HepG2 (cell line): ENCODE data around the gene TXNDC11. TPM values are rescaled to one million over a fixed set of nuclear protein-coding genes. Genes with fewer than 3 reads are reported as not detected.
A peak's percentile ranks its signal among the peaks of the same experiment; 100 is the strongest.

Source experiments
- ARNT2 ChIP-seq: sonication (generic); formaldehyde crosslinking; IDR thresholded peaks from 2 replicates; pipeline ENCODE4 v1.8.0; 2022; ENCODE audit warnings: mild to moderate bottlenecking, low read depth, missing genetic modification reagents, moderate library complexity
- BRD4 ChIP-seq: sonication (generic); formaldehyde crosslinking; IDR thresholded peaks from 2 replicates; pipeline ENCODE4 v1.4.0; 2020; ENCODE audit warnings: missing genetic modification reagents
- HDAC1 ChIP-seq: sonication (generic); formaldehyde crosslinking; IDR thresholded peaks from 2 replicates; pipeline ENCODE4 v1.5.1; 2020; ENCODE audit warnings: mild to moderate bottlenecking, missing genetic modification reagents
- KLF16 ChIP-seq, 2 experiments: sonication (generic) in 1 of 2; formaldehyde crosslinking in 1 of 2; IDR thresholded peaks; 2 replicates each; pipeline versions ENCODE4 v1.6.1 to v1.8.0; 2016 to 2023; ENCODE audit warnings: missing genetic modification reagents in 2 of 2, missing compliant biosample characterization in 1 of 2
- PAWR ChIP-seq: sonication (generic); formaldehyde crosslinking; IDR thresholded peaks from 2 replicates; pipeline ENCODE4 v1.4.0; 2020; ENCODE audit warnings: missing genetic modification reagents, mild to moderate bottlenecking, borderline replicate concordance
- RAD51 ChIP-seq: fragments of 450-650 bp; IDR thresholded peaks from 2 replicates; pipeline ENCODE4 v1.6.1; 2016; ENCODE audit warnings: borderline replicate concordance
- RARG ChIP-seq: sonication (generic); formaldehyde crosslinking; IDR thresholded peaks from 2 replicates; pipeline ENCODE4 v1.4.0; 2020; ENCODE audit warnings: low read depth, mild to moderate bottlenecking, missing genetic modification reagents
- ZFP36L1 ChIP-seq: sonication (generic); formaldehyde crosslinking; IDR thresholded peaks from 2 replicates; pipeline ENCODE4 v1.8.0; 2022; ENCODE audit warnings: mild to moderate bottlenecking, missing genetic modification reagents, moderate library complexity
- ZFY ChIP-seq: sonication (generic); formaldehyde crosslinking; IDR thresholded peaks from 2 replicates; pipeline ENCODE4 v1.4.0; 2020; ENCODE audit warnings: missing genetic modification reagents
- ZNF225 ChIP-seq: sonication (generic); formaldehyde crosslinking; IDR thresholded peaks from 2 replicates; pipeline ENCODE4 v1.4.0; 2020; ENCODE audit warnings: mild to moderate bottlenecking, missing genetic modification reagents
- ZNF232 ChIP-seq: sonication (generic); formaldehyde crosslinking; IDR thresholded peaks from 2 replicates; pipeline ENCODE4 v1.4.0; 2020; ENCODE audit warnings: missing genetic modification reagents, borderline replicate concordance
- ZNF570 ChIP-seq: sonication (generic); formaldehyde crosslinking; IDR thresholded peaks from 2 replicates; pipeline ENCODE4 v1.4.0; 2020; ENCODE audit warnings: mild to moderate bottlenecking, missing genetic modification reagents, borderline replicate concordance
- ZNF713 ChIP-seq: sonication (generic); formaldehyde crosslinking; IDR thresholded peaks from 2 replicates; pipeline ENCODE4 v1.4.0; 2020; ENCODE audit warnings: mild to moderate bottlenecking, missing genetic modification reagents
- ZSCAN12 ChIP-seq: sonication (generic); formaldehyde crosslinking; IDR thresholded peaks from 2 replicates; pipeline ENCODE4 v1.9.0; 2021; ENCODE audit warnings: mild to moderate bottlenecking, missing genetic modification reagents
- ZSCAN21 ChIP-seq: sonication (generic); formaldehyde crosslinking; IDR thresholded peaks from 2 replicates; pipeline ENCODE4 v1.8.0; 2022; ENCODE audit warnings: mild to moderate bottlenecking, missing genetic modification reagents, moderate library complexity, borderline replicate concordance
- polyA plus RNA-seq, 8 experiments: library from polyadenylated mRNA; depleted of rRNA in 3 of 8; stranded (reverse) in 7 of 8; unstranded in 1 of 8; fragments of >200 nt; fragmentation: Illumina TruSeq in 4 of 8; extraction: Trizol in 4 of 8; gene quantifications; 2 replicates each; pipeline versions ENCODE4 v1.2.1 to v1.2.3, GENCODE V29; 2011 to 2016; ENCODE audit warnings: low read depth in 4 of 8, missing spikeins in 1 of 8, mixed read lengths in 1 of 8; ENCODE audit not compliant: insufficient read depth in 1 of 8
- total RNA-seq, 5 experiments: library from RNA; depleted of rRNA; stranded (reverse); fragments of >200 nt; fragmentation: Illumina TruSeq; extraction: Trizol; gene quantifications; 2 replicates each; pipeline ENCODE4 v1.2.3, GENCODE V29; 2016; ENCODE audit warnings: low read depth in 1 of 5
- TF ChIP-seq, protein P1 (sequence below): sonication (generic); formaldehyde crosslinking; IDR thresholded peaks from 2 replicates; pipeline ENCODE4 v1.5.0; 2020; ENCODE audit warnings: missing genetic modification reagents
- TF ChIP-seq, protein P2 (sequence below): IDR thresholded peaks from 2 replicates; pipeline ENCODE4 v1.6.1; 2016; ENCODE audit warnings: low read depth, missing genetic modification reagents, missing compliant biosample characterization
- TF ChIP-seq, protein P3 (sequence below): IDR thresholded peaks from 2 replicates; pipeline ENCODE4 v1.6.1; 2016; ENCODE audit warnings: low read depth, borderline replicate concordance

The TXNDC11 gene
- total and polyA plus RNA-seq, 2 of the 13 experiments (the other 11 are each of a cell fraction or from before 2014, with no cell fraction given), result 74.9 to 123 TPM

DNA sequence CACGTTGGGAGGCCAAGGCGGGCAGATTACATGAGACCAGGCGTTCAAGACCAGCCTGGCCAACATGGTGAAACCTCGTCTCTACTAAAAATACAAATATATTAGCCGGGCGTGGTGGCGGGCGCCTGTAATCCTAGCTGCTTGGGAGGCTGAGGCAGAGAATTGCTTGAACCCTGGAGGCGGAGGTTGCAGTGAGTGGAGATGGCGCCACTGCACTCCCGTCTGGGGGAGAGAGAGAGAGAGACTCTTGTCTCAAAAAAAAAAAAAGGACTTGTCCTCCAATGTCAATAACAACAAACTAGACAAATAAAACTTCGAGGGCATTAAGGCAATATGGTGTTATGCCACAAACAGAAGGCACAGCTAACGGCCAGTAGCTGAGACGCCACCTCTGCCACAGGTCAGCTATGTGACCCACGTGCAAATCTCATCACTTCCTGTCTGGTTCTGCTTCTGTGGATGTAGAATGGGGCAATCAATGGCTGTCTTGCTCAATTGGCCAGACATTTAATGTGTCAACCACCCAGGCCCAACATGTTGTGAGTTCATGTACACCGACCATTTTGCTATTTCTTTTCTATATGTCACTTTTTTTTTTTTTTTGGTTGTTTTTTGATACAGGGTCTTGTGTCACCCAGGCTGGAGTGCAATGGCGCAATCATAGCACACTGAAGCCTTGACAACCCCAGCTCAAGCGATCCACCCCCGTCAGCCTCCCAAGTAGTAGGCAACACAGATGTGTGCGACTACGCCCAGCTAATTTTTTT is 834 bp upstream of the TXNDC11 start (continued):
- TF ChIP-seq ZNF713 (CRISPR knock-in tag) (0 out of 2 replicates have a peak, but pooled peaks have one; percentile 19), BRD4 (CRISPR knock-in tag) (peak; percentile 75; the same call in 1 of the 2 replicates), ZSCAN21 (CRISPR knock-in tag) (no peak; the same call in 1 of the 2 replicates), RAD51 (no peak), PAWR (0 out of 2 replicates have a peak, but pooled peaks have one; percentile 14), ZNF225 (CRISPR knock-in tag) (no peak; the same call in 1 of the 2 replicates), KLF16 (CRISPR knock-in tag; IDR thresholded peaks at IDR 0.05) (peak in 1 of 2 experiments; percentile 91; a peak in 2 of 4 replicates), HDAC1 (CRISPR knock-in tag) (peak; percentile 17; the same call in 1 of the 2 replicates), ZNF570 (no peak), RARG (CRISPR knock-in tag) (no peak), ZFP36L1 (CRISPR knock-in tag) (no peak), ARNT2 (CRISPR knock-in tag) (no peak; the same call in 1 of the 2 replicates), ZNF232 (CRISPR knock-in tag) (peak; percentile 88; the same call in 1 of the 2 replicates), ZFY (no peak; the same call in 1 of the 2 replicates), ZSCAN12 (no peak)
- TF ChIP-seq, protein P1, sequence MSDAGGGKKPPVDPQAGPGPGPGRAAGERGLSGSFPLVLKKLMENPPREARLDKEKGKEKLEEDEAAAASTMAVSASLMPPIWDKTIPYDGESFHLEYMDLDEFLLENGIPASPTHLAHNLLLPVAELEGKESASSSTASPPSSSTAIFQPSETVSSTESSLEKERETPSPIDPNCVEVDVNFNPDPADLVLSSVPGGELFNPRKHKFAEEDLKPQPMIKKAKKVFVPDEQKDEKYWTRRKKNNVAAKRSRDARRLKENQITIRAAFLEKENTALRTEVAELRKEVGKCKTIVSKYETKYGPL (CRISPR knock-in tag), result peak; percentile 24; the same call in 1 of the 2 replicates
- TF ChIP-seq, protein P2, sequence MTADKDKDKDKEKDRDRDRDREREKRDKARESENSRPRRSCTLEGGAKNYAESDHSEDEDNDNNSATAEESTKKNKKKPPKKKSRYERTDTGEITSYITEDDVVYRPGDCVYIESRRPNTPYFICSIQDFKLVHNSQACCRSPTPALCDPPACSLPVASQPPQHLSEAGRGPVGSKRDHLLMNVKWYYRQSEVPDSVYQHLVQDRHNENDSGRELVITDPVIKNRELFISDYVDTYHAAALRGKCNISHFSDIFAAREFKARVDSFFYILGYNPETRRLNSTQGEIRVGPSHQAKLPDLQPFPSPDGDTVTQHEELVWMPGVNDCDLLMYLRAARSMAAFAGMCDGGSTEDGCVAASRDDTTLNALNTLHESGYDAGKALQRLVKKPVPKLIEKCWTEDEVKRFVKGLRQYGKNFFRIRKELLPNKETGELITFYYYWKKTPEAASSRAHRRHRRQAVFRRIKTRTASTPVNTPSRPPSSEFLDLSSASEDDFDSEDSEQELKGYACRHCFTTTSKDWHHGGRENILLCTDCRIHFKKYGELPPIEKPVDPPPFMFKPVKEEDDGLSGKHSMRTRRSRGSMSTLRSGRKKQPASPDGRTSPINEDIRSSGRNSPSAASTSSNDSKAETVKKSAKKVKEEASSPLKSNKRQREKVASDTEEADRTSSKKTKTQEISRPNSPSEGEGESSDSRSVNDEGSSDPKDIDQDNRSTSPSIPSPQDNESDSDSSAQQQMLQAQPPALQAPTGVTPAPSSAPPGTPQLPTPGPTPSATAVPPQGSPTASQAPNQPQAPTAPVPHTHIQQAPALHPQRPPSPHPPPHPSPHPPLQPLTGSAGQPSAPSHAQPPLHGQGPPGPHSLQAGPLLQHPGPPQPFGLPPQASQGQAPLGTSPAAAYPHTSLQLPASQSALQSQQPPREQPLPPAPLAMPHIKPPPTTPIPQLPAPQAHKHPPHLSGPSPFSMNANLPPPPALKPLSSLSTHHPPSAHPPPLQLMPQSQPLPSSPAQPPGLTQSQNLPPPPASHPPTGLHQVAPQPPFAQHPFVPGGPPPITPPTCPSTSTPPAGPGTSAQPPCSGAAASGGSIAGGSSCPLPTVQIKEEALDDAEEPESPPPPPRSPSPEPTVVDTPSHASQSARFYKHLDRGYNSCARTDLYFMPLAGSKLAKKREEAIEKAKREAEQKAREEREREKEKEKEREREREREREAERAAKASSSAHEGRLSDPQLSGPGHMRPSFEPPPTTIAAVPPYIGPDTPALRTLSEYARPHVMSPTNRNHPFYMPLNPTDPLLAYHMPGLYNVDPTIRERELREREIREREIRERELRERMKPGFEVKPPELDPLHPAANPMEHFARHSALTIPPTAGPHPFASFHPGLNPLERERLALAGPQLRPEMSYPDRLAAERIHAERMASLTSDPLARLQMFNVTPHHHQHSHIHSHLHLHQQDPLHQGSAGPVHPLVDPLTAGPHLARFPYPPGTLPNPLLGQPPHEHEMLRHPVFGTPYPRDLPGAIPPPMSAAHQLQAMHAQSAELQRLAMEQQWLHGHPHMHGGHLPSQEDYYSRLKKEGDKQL, result peak; percentile 74
- TF ChIP-seq, protein P3, sequence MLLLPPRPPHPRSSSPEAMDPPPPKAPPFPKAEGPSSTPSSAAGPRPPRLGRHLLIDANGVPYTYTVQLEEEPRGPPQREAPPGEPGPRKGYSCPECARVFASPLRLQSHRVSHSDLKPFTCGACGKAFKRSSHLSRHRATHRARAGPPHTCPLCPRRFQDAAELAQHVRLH (CRISPR knock-in tag), result peak; percentile 80; the same call in 1 of the 2 replicates
